GM10847 (cell line): Measurements from ENCODE around the gene PLEKHH2.

Source experiments
- POLR2A ChIP-seq: IDR thresholded peaks from 2 replicates; pipeline ENCODE4 v1.6.1; 2011; ENCODE audit not compliant: insufficient read length; ENCODE audit errors: extremely low read depth

PLEKHH2 gene

GRCh38 chr2:43737097-43737854, 100.2 kb downstream of the PLEKHH2 start:
- no peak for TF ChIP-seq POLR2A

- no peak for TF ChIP-seq POLR2A
Observed at GRCh38 chr2:43737855-43738254, 100.8 kb downstream of the PLEKHH2 start.

DNA sequence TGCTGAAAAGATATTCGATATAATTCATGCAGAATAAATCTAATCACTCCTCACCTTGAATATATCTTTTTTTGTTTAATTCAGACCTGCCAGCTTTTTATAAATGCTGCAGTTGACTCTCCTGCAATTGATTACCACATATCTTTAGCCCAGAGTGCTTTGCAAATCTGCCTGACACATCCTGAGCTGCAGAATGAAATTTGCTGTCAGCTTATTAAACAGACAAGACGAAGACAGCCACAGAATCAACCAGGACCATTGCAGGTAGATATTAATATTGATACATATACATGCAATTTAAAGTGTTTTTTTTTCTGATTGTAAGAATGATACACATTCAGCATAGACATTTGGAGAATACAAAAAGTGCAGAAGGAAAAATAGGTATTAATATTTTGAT, 101.2 kb downstream of the PLEKHH2 start:
- no peak for TF ChIP-seq POLR2A

DNA sequence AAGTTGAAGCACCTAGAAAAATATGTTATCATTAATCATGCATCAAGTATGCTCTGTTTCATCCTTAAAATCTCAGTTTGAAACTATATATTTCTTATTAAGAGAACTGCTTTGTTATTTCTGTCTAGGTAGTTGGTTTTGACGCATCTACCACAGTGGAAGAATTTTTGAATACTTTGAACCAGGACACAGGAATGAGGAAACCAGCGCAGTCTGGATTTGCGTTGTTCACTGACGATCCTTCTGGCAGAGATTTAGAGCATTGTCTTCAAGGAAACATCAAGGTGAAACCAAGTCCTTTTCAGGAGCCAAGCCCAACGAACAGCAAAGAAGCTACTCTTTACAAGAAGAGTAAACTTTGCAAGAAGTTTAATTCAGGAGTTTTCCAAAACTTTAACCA, 106.6 kb downstream of the PLEKHH2 start:
- TF ChIP-seq POLR2A = no peak

DNA sequence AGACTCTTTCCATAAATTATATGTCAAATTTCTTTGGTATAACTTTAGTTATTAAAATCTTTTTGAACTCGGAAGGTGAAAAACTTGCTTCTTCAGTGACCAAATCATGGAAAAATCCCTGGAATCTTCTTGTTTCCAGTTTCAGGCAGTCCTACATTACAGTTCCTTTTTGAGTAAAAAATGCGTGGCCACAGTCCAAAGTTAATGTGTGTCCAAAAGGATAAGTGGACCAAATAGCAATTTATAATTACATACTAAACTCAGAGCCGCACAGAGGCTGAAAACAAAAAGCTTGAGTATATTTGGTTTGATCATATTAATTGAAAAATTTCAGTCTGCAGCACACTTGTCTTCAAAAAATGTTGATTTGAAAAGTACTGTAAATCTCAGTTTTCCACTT, 108.4 kb downstream of the PLEKHH2 start:
- no peak for TF ChIP-seq POLR2A

GRCh38 chr2:43748333-43748732, 111.3 kb downstream of the PLEKHH2 start:
- TF ChIP-seq POLR2A = no peak

- TF ChIP-seq POLR2A = no peak
Observed at GRCh38 chr2:43749583-43749982, 112.5 kb downstream of the PLEKHH2 start.

DNA sequence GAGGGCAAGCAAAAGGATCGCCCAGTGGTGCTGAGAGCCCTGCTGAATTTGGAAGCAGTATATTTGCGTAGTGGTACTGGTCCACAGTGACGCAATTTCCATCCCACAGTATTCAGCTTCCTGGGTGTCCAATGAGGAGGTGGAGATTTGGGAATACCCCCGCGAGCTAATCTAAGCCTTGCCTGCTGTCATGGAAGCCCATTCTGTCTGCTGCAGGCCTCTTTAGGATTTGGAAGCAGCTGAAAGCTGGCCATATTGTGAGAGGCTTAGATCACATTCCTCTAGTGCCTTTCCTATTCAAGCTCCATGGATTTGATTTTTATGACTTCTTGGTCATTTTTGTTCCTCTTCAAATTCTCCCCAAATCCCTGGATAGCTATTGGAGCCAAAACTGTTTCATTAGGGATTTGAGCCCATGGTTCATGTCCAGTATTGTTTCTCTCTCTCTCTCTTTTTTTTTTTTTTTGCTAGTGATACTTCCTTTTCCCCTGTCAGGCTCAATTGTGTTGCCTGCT, 114.5 kb downstream of the PLEKHH2 start:
- TF ChIP-seq POLR2A = no peak

- TF ChIP-seq POLR2A = no peak
Observed at GRCh38 chr2:43752302-43752701, 115.2 kb downstream of the PLEKHH2 start.

- TF ChIP-seq POLR2A = no peak
Observed at GRCh38 chr2:43754180-43754579, 117.1 kb downstream of the PLEKHH2 start.

DNA sequence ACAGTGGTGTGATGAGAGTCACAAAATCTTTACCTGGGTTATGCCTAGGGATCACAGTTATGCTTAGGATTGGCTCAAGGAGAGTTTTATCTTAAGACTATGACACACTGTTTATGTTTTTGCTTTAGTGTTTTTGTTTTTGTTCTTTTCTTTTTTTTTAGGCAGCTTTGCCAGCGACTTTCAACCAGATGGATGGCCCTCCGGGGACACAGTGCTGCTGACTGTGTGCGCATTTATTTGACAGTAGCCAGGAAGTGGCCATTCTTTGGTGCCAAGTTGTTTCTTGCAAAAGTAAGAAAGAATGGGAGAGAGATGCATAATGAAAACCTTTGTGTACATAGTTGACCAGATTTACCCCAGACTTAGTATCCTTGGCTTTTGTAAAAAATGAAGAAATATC, 121.7 kb downstream of the PLEKHH2 start:
- no peak for TF ChIP-seq POLR2A

DNA sequence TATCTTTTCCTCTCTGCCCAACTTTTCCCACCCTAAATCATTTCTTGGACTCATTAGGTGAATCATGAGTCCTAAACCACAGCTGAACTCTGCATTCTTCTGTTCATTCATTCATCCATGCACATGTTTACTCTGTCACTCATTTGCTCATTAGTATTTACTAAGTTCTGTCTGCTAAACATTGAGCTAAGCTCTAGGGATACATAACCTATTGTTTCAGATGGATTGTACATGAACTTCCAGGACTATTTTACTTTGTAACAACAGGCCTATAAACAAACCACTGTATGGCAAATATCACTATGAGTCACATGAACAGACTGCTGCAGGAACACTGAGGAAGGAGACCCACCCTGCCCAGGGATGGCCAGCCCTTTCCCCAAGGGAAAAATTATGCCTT, 122.1 kb downstream of the PLEKHH2 start:
- no peak for TF ChIP-seq POLR2A

DNA sequence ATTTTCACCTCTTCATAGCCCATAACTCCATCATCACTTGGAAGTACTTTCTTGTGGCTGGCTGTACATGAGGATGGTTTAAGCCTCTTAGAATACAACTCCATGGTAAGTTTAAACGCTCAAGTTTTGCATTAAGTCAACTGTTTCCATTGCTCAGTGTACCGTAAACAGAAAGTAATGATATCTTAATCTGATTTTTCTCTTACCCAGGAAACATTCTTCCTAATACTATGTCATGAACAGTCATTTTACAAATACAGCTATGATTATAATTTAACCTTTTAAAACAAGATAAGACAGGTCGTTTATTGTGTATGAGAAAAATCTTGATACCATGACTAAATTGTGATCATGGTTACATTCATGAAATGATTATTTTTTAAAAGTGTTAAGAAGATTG, 125.2 kb downstream of the PLEKHH2 start:
- no peak for TF ChIP-seq POLR2A

DNA sequence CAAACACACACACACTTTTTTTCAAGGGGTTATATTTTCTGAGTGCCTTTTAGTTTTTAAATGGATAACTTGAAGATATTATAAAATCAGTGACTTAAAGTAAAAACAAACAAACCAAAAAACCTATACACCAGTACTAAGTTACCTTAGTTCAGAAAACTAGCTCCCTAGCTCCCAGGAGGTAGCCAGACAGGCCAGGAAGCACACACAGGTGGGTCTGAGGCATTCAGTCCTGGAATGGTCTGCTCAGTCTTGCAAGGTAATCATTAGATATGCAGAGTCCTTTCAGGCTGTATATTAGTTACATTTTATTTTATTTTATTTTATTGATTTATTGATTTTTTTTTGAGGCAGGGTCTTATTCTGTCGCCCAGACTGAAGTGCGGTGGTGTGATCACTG, 126.0 kb downstream of the PLEKHH2 start:
- no peak for TF ChIP-seq POLR2A

DNA sequence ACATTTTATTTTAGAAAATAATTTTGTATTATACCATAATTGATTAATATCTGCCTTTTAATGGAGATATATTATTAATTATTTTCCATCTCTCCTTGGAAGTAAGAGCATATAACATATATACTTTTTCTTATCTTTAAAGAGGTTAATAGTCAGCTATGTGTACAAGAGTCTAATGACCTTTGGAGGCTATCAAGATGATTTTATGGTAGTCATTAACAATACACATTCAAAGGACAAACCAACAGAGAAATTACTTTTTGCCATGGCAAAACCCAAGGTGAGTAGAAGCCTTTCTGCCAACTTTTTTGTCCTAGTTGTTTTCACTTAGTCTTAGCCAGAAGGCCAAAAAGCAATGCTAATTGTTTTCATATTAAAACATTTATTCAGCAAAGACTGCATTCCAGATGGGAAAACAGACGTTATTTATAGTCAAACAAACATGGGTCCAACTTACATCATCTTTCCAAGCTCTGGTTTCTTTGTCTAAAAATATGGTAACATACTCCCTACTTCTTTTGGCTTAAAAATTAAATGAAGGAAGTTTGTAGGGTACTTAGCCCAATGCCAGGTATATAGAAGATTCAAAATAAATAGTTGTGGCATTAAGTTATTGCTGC, 127.1 kb downstream of the PLEKHH2 start:
- no peak for TF ChIP-seq POLR2A

DNA sequence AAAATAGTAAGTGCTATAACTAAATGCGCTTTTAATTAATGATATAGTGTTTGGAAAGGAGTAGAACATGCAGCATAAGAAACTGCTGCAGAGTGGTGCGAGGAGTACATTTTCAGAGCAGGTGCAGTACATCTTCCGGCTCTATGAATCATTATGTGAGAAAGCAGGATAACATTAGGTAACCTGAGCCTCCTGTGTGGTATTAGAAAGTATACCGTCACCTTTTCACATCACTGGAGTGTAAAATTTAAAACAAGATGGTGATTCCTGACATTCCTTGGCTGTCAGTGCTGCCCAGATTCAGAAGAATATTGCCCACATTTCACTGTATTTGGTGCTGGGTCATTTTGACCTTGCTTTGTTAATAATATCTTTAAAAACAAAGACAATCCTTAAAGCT, 128.9 kb downstream of the PLEKHH2 start:
- TF ChIP-seq POLR2A = no peak
